SK-N-SH (cell line): ENCODE data around the gene COLEC11. TPM values are rescaled to one million over a fixed set of nuclear protein-coding genes. Genes with fewer than 3 reads are reported as not detected.
"Not testable (repeated sequence)": the region's sequence is repeated elsewhere in the genome, so short reads cannot be mapped to it uniquely, and the experiment has no call there.

Source experiments
- CTCF ChIA-PET: fragments of 300-600, 350-600 bp; formaldehyde crosslinking; extraction: SDS; loops from one replicate; lab custom pipeline; 2021; lab: Yijun Ruan, JAX
- POLR2A ChIA-PET: fragments of 350-600 bp; sonication (Branson Sonifier 250); formaldehyde crosslinking; extraction: SDS; loops from one replicate; lab custom pipeline; 2020; ENCODE audit warnings: antibody characterized with exemption, inconsistent platforms; lab: Yijun Ruan, JAX
- DNase-seq: peaks from one replicate; pipeline ENCODE4 v3.0.0; 2012
- H2AFZ ChIP-seq: fragments of 200-600 bp; sonication (generic); 2 replicates; pipeline ENCODE4 v1.8.1; 2016; ENCODE audit warnings: antibody characterized with exemption, mild to moderate bottlenecking, low read depth
- H3F3A ChIP-seq: fragments of 200-600 bp; sonication (generic); replicated peaks from 2 replicates; pipeline ENCODE3; 2016; ENCODE audit warnings: antibody characterized with exemption, mild to moderate bottlenecking; ENCODE audit not compliant: insufficient read depth
- H3K27ac ChIP-seq, 2 experiments: fragments of 200-500 bp in 1 of 2; fragments of 200-600 bp in 1 of 2; sonication (Bioruptor generic) in 1 of 2; sonication (generic), shearing (Covaris generic) in 1 of 2; 2 replicates each; pipeline versions ENCODE4 v1.5.1 to v1.6.1; 2014 to 2016; ENCODE audit warnings: low read depth in 2 of 2, inconsistent platforms in 1 of 2, low read length in 1 of 2, mild to moderate bottlenecking in 1 of 2, mixed read lengths in 1 of 2
- H3K27me3 ChIP-seq: fragments of 200-600 bp; sonication (generic), shearing (Covaris generic); 2 replicates; pipeline ENCODE4 v1.6.1; 2016; ENCODE audit warnings: mixed run types; ENCODE audit not compliant: insufficient read depth
- H3K36me3 ChIP-seq, 2 experiments: fragments of 200-500 bp in 1 of 2; fragments of 200-600 bp in 1 of 2; sonication (Bioruptor generic) in 1 of 2; sonication (generic) in 1 of 2; replicated peaks in 1 of 2; 2 replicates each; pipeline versions ENCODE3 to v1.5.1; 2014 to 2016; ENCODE audit warnings: low read length in 1 of 2, mild to moderate bottlenecking in 1 of 2; ENCODE audit not compliant: insufficient read depth in 2 of 2, control insufficient read depth in 1 of 2
- H3K4me1 ChIP-seq, 2 experiments: fragments of 200-500 bp in 1 of 2; fragments of 200-600 bp in 1 of 2; sonication (Bioruptor generic) in 1 of 2; sonication (generic), shearing (Covaris generic) in 1 of 2; 2 replicates each; pipeline versions ENCODE4 v1.5.1 to v1.6.1; 2014 to 2016; ENCODE audit warnings: low read depth in 1 of 2, low read length in 1 of 2, mixed run types in 1 of 2; ENCODE audit not compliant: insufficient read depth in 2 of 2, control insufficient read depth in 1 of 2
- H3K4me2 ChIP-seq: fragments of 200-600 bp; sonication (generic), shearing (Covaris generic); 2 replicates; pipeline ENCODE4 v1.6.1; 2017; ENCODE audit warnings: mixed run types
- H3K4me3 ChIP-seq, 2 experiments: fragments of 200-500 bp in 1 of 2; fragments of 200-600 bp in 1 of 2; sonication (Bioruptor generic) in 1 of 2; sonication (generic), shearing (Covaris generic) in 1 of 2; 2 replicates each; pipeline versions ENCODE4 v1.5.1 to v1.8.1; 2014 to 2016; ENCODE audit warnings: low read depth in 2 of 2, inconsistent platforms in 1 of 2, low read length in 1 of 2, mild to moderate bottlenecking in 1 of 2, mixed read lengths in 1 of 2, moderate library complexity in 1 of 2
- H3K79me2 ChIP-seq: fragments of 200-600 bp; sonication (generic); 2 replicates; pipeline ENCODE4 v1.8.1; 2017; ENCODE audit warnings: mild to moderate bottlenecking; ENCODE audit not compliant: insufficient read depth
- H3K9ac ChIP-seq: fragments of 200-600 bp; sonication (generic); 2 replicates; pipeline ENCODE4 v1.6.1; 2017; ENCODE audit warnings: mixed run types
- H3K9me2 ChIP-seq: fragments of 200-600 bp; sonication (generic); 2 replicates; pipeline ENCODE4 v1.6.1; 2017; ENCODE audit warnings: mixed run types
- H3K9me3 ChIP-seq: fragments of 200-600 bp; sonication (generic); 2 replicates; pipeline ENCODE4 v1.6.1; 2017; ENCODE audit warnings: mixed run types, mild to moderate bottlenecking, moderate library complexity
- H4K20me1 ChIP-seq: fragments of 200-600 bp; sonication (generic); 2 replicates; pipeline ENCODE4 v1.6.1; 2017; ENCODE audit warnings: mild to moderate bottlenecking, mixed run types; ENCODE audit not compliant: insufficient read depth
- IRF3 ChIP-seq: fragments of 150-350 bp; IDR thresholded peaks from 2 replicates; pipeline ENCODE4 v1.6.1; 2016; ENCODE audit warnings: mild to moderate bottlenecking, low read depth, low read length
- POLR2AphosphoS5 ChIP-seq: IDR thresholded peaks from 2 replicates; pipeline ENCODE4 v1.6.1; 2012; ENCODE audit warnings: low read depth, low read length
- RCOR1 ChIP-seq: fragments of 150-350 bp; IDR thresholded peaks from 2 replicates; pipeline ENCODE4 v1.6.1; 2017; ENCODE audit warnings: antibody characterized with exemption, low read length
- RXRA ChIP-seq: IDR thresholded peaks from 2 replicates; pipeline ENCODE4 v1.4.0; 2012; ENCODE audit warnings: low read depth, mild to moderate bottlenecking, borderline replicate concordance
- TAF1 ChIP-seq: IDR thresholded peaks from 2 replicates; pipeline ENCODE4 v1.6.1; 2012; ENCODE audit warnings: low read depth, mild to moderate bottlenecking, low read length, moderate library complexity, borderline replicate concordance
- ZBTB33 ChIP-seq: IDR thresholded peaks from 2 replicates; pipeline ENCODE4 v1.4.0; 2012; ENCODE audit warnings: low read depth, borderline replicate concordance
- WGBS: methylation state at CpG from one replicate; pipeline ENCODE4 v1.1.6; 2017; ENCODE audit warnings: low lambda C conversion rate; 5-methylcytosine and 5-hydroxymethylcytosine counted together
- polyA plus RNA-seq, 3 experiments: library from polyadenylated mRNA; depleted of rRNA; stranded (reverse); fragments of >200 nt; gene quantifications; 2 replicates each; pipeline ENCODE4 v1.2.3, GENCODE V29; 2012

Gene COLEC11
- polyA plus RNA-seq, 1 of the 3 experiments (the other 2 are of a cell fraction), result 8.7 TPM

DNA sequence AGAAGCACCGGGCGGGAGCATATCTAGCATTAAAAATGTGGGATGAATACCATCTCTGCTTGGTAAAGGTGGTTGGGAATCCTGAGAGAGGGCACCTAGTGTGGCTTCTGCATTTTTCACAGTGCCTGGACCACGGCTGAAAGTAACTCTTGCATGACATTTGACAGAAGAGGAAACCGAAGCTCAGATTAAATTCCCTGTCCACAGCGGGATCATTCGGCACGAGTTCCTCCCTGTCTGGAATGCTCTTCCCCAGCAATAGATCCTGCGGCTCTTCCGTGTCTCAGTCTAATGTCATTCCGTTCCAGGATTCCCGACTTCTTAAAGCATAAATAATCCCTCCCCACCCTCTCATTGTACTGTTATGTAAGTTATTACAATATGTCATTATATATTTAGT is 20.8 kb upstream of the COLEC11 start:
- Histone ChIP-seq H3F3A (peaks cover 31% of the 10 kb centered on the region), H3K27me3 (no peaks in the 10 kb centered on the region), H3K4me2 (no peak overlapping the region), H3K9ac (no peak overlapping the region), H3K79me2 (peaks cover 40% of the 10 kb centered on the region), H2AFZ (0 out of 2 replicates have a peak overlapping the region, but pooled peaks have one; percentile 81), H3K4me3 (no peak overlapping the region), H3K9me3 (no peaks in the 10 kb centered on the region), H3K27ac (no peak overlapping the region), H3K36me3 (peaks cover 29 to 30% of the 10 kb centered on the region in 2 experiments), H3K4me1 (peaks cover 26 to 30% of the 10 kb centered on the region in 2 experiments; a peak in 3 of 4 replicates), H4K20me1 (peaks cover 37% of the 10 kb centered on the region), H3K9me2 (no peaks in the 10 kb centered on the region)
- ChIA-PET POLR2A (interaction anchor here (0.6 to 4.7 kb wide), 5 partner anchors 10 to 56 kb away, joined by 3 to 36 read pairs (median 3); partner anchors contain the start of gene RNASEH1), CTCF (interaction anchor here (1.4 to 1.8 kb wide), 3 partner anchors 14 to 78 kb away, joined by 3 to 5 read pairs (median 4); no protein-coding TSS in a partner anchor)
- WGBS, result 98% methylated on average over 11 of the region's 11 CpGs
- TF ChIP-seq IRF3, result no peak
- TF ChIP-seq RXRA, result no peak
- TF ChIP-seq RCOR1, result no peak
- no peak for DNase-seq

- Histone ChIP-seq H4K20me1 (peaks cover 52% of the 10 kb centered on the region), H3K4me1 (peaks cover 33 to 40% of the 10 kb centered on the region in 2 experiments; a peak in 3 of 4 replicates), H3K36me3 (peaks cover 44 to 46% of the 10 kb centered on the region in 2 experiments), H2AFZ (no peak overlapping the region), H3K9me2 (no peaks in the 10 kb centered on the region), H3K9me3 (no peaks in the 10 kb centered on the region), H3F3A (peaks cover 32% of the 10 kb centered on the region), H3K79me2 (peaks cover 56% of the 10 kb centered on the region), H3K9ac (peak overlapping the region; percentile 97), H3K4me2 (peak overlapping the region; percentile 90), H3K4me3 (peak overlapping the region; percentile 86 to 100), H3K27me3 (no peaks in the 10 kb centered on the region), H3K27ac (peak overlapping the region; percentile 81 to 93)
- peak; percentile 55 for DNase-seq
- ChIA-PET CTCF (interaction anchor here (0.6 to 7.1 kb wide), 6 partner anchors 9 to 141 kb away, joined by 3 to 40 read pairs (median 4); partner anchors contain the start of gene COLEC11), POLR2A (interaction anchor here (0.8 to 4.7 kb wide), 9 partner anchors 9 to 51 kb away, joined by 3 to 36 read pairs (median 4); partner anchors contain the start of genes COLEC11 and RNASEH1)
- 2% methylated on average over 30 of the region's 54 CpGs for WGBS
- TF ChIP-seq POLR2AphosphoS5 (0 out of 2 replicates have a peak, but pooled peaks have one; percentile 16), ZBTB33 (no peak), TAF1 (0 out of 2 replicates have a peak, but pooled peaks have one; percentile 19)
Measured at GRCh38 chr2:3575534-3576262, 19.2 kb upstream of the COLEC11 start.

DNA sequence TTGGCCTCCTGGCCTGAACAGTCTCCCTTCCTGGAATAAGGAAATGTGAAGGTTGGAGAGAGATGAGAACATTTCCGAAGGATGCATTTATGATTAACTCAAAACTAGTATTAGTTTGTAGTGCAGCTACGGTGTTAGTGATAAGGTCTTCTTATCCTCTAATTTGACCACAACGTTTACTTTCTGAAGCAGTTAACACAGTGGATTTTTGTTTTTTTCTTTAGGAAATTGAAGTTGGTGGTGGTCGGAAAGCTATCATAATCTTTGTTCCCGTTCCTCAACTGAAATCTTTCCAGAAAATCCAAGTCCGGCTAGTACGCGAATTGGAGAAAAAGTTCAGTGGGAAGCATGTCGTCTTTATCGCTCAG is 18.7 kb upstream of the COLEC11 start:
- POLR2A ChIA-PET, result interaction anchor here (0.8 to 4.7 kb wide), 8 partner anchors 8 to 51 kb away, joined by 3 to 36 read pairs (median 6); partner anchors contain the start of genes COLEC11 and RNASEH1

More for the DNA sequence above, 18.7 kb upstream of the COLEC11 start:
- Histone ChIP-seq H3K9ac (peak overlapping the region; percentile 97), H3K4me1 (peaks cover 27 to 45% of the 10 kb centered on the region in 2 experiments; a peak in 3 of 4 replicates), H3K4me2 (peak overlapping the region; percentile 90), H3K79me2 (peaks cover 61% of the 10 kb centered on the region), H3K27ac (peak overlapping the region; percentile 81 to 93), H3K36me3 (peaks cover 50 to 51% of the 10 kb centered on the region in 2 experiments), H3F3A (peaks cover 34% of the 10 kb centered on the region), H4K20me1 (peaks cover 58% of the 10 kb centered on the region), H3K4me3 (peak overlapping the region; percentile 86 to 100)
- CTCF ChIA-PET, result interaction anchor here (1.0 to 7.1 kb wide), 5 partner anchors 8 to 75 kb away, joined by 4 to 40 read pairs (median 5); partner anchors contain the start of gene COLEC11
- not testable (repeated sequence) for H3K9me2 ChIP-seq, H2AFZ ChIP-seq, H3K9me3 ChIP-seq, H3K27me3 ChIP-seq, DNase-seq
- 17% methylated on average over 10 of the region's 10 CpGs for WGBS
